Activated CD8-positive, alpha-beta T cell treated with anti-CD3 and anti-CD28 coated beads, Interleukin-2, amount 10 ng/mL, durations not matched to agents 7 days and 5 days (primary cell): ENCODE data around the gene DNAJB8. TPM values are rescaled to one million over a fixed set of nuclear protein-coding genes. Genes with fewer than 3 reads are reported as not detected.

Source experiments
- ATAC-seq: fragments of 150-1000 bp; cut with Tn5 transposase; one replicate; pipeline ENCODE4 v1.10.0; 2021; ENCODE audit warnings: moderate library complexity
- CTCF ChIA-PET: fragments of 350-600 bp; sonication (Branson Sonifier 250); formaldehyde crosslinking; loops from one replicate; lab custom pipeline; 2021; ENCODE audit warnings: antibody characterized with exemption; lab: Charles Lee
- POLR2A ChIA-PET: fragments of 350-600 bp; sonication (Branson Sonifier 250); formaldehyde crosslinking; loops from one replicate; lab custom pipeline; 2021; ENCODE audit warnings: antibody characterized with exemption; lab: Charles Lee
- DNase-seq: peaks from one replicate; pipeline ENCODE4 v3.0.0-alpha.2; 2020
- H3K27ac Mint-ChIP-seq: one replicate; pipeline ENCODE4 v1.8.0; 2021; ENCODE audit warnings: mild to moderate bottlenecking, mixed read lengths
- H3K27me3 Mint-ChIP-seq: one replicate; pipeline ENCODE4 v1.8.0; 2021; ENCODE audit warnings: low read depth, mixed read lengths
- H3K36me3 Mint-ChIP-seq: one replicate; pipeline ENCODE4 v1.8.0; 2021; ENCODE audit warnings: low read depth, mixed read lengths
- H3K4me1 Mint-ChIP-seq: one replicate; pipeline ENCODE4 v1.8.0; 2021; ENCODE audit warnings: low read depth, mixed read lengths
- H3K4me3 Mint-ChIP-seq: one replicate; pipeline ENCODE4 v1.8.0; 2021; ENCODE audit warnings: mild to moderate bottlenecking, mixed read lengths
- H3K9me3 Mint-ChIP-seq: one replicate; pipeline ENCODE4 v1.8.0; 2022; ENCODE audit warnings: mixed read lengths; ENCODE audit not compliant: insufficient read depth
- total RNA-seq, 2 experiments: library from RNA; stranded (reverse); gene quantifications; one replicate each; pipeline ENCODE4 v1.2.3, GENCODE V29; 2021

Gene DNAJB8
- total RNA-seq, 2 experiments from 2014 or later, result not detected

DNA sequence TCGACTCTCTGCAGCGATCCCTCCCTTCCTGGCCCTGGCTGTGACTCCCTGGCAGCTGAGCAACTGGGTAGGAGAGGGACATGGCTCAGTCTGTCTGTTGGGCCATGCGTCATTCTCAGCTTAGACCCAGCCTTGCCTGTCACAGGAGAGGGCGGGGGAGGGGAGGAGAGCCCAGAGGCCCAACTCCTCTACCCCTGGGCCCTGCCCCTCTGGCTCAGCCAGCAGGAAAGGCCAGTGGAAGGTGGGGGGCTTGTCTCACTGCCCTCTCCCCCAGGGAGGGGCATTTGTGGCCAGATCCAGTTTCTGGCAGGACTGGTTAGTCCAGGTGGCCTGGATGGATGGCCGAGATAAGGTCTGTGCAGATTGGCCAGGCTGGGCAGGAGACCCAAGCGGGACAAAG is 31.6 kb downstream of the DNAJB8 start:
- Mint-ChIP-seq H3K27ac (no peak overlapping the region), H3K27me3 (peaks cover 49% of the 10 kb centered on the region), H3K36me3 (no peaks in the 10 kb centered on the region), H3K4me1 (peaks cover 6% of the 10 kb centered on the region), H3K9me3 (no peaks in the 10 kb centered on the region), H3K4me3 (no peak overlapping the region)
- DNase-seq (no peak), ATAC-seq (no peak)
- ChIA-PET CTCF (no interaction called here), POLR2A (interaction anchor here (1.0 kb wide), 1 partner anchor 35 kb away, joined by 4 read pairs; no protein-coding TSS in a partner anchor)

DNA sequence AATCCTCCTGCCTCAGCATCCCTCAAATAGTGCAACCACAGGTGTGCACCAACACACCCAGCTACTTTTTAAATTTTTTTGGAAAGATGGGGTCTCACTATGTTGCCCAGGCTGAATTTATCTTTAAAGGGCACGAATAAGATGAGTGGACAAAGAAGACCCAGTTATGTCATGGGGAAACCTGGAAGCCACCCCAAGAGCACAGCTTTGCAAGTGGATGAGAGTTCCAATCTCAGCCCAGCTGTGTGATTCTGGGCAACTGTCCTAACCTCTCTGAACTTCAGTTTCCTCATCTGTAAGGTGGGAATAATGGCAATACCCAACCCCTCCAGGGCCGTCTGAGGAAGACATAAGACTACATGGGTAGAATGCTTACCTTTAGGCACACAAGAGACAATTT is 32.2 kb downstream of the DNAJB8 start:
- POLR2A ChIA-PET, result interaction anchor here (1.0 kb wide), 1 partner anchor 35 kb away, joined by 4 read pairs; no protein-coding TSS in a partner anchor
- H3K4me1 Mint-ChIP-seq, result peaks cover 6% of the 10 kb centered on the region
- no peaks in the 10 kb centered on the region for H3K36me3 Mint-ChIP-seq
- CTCF ChIA-PET, result no interaction called here
- DNase-seq (no peak), ATAC-seq (no peak)
- peaks cover 49% of the 10 kb centered on the region for H3K27me3 Mint-ChIP-seq
- H3K4me3 Mint-ChIP-seq, result no peak overlapping the region
- no peaks in the 10 kb centered on the region for H3K9me3 Mint-ChIP-seq
- H3K27ac Mint-ChIP-seq, result no peak overlapping the region

DNA sequence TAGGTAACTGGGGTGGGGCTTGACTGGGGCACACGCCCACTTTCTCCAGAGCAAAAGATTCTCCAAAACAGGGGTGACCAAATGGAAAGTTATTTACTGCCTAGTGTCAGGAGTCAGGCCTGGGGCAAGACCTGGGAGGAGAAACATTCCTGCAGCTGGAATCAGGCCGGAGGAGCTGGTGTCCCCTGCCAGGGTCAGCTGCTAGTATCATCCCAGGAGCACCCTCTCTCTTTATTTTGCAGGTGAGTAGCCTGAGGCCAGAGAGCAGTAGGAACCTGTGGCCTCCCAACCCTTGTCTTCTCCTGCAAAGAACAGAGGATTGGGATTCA is 32.9 kb downstream of the DNAJB8 start:
- ChIA-PET POLR2A (no interaction called here), CTCF (no interaction called here)
- DNase-seq (no peak), ATAC-seq (no peak)
- H3K4me3 Mint-ChIP-seq, result no peak overlapping the region
- no peak overlapping the region for H3K27ac Mint-ChIP-seq
- H3K36me3 Mint-ChIP-seq, result no peaks in the 10 kb centered on the region
- no peaks in the 10 kb centered on the region for H3K9me3 Mint-ChIP-seq
- peaks cover 6% of the 10 kb centered on the region for H3K4me1 Mint-ChIP-seq
- peaks cover 46% of the 10 kb centered on the region for H3K27me3 Mint-ChIP-seq

DNA sequence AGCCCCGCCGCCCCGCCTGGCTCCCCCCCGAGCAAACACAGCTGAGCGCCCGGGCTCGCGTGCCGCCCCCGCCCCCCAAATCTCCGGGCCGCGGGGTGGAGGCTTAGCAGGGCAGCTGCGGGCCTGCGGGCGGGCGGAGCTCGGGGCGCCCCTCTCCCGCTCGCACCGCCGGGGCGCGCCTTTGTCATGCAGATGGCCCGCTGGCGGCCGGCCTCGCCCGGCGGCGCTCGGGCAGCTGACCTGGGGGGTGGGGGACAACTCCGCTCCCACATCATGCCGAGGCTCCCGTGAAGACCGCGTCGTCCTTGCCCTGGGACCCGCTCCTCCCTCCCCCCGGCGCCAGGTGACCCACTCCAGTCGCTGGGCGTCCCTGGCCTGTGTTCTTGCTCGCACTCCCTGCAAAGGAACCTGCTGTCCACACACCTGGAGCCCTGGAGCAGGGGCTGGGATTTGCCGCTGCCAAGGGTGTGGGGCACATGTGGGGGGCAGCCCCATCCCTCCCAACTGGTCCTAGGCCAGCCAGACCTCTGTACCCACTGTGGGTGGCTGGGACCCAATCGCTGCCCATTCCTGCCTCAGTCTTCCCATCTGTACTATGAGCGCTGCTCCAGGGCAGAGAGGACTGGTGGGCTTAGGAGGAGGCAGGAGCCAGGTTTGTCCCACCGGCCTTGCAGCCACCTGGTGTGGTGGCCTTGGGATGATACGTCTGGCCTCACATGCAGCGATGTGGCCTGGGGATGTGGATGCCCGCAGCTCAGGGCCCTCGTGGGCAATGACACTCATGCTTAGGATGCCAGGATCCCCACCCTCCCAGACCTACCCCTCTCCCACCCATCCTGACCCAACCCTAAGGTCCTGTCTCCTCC is 33.5 kb downstream of the DNAJB8 start:
- Mint-ChIP-seq H3K4me3 (no peak overlapping the region), H3K36me3 (no peaks in the 10 kb centered on the region), H3K27me3 (peaks cover 46% of the 10 kb centered on the region), H3K9me3 (no peaks in the 10 kb centered on the region), H3K27ac (no peak overlapping the region), H3K4me1 (peaks cover 6% of the 10 kb centered on the region)
- DNase-seq (no peak), ATAC-seq (no peak)
- ChIA-PET CTCF (no interaction called here), POLR2A (no interaction called here)

DNA sequence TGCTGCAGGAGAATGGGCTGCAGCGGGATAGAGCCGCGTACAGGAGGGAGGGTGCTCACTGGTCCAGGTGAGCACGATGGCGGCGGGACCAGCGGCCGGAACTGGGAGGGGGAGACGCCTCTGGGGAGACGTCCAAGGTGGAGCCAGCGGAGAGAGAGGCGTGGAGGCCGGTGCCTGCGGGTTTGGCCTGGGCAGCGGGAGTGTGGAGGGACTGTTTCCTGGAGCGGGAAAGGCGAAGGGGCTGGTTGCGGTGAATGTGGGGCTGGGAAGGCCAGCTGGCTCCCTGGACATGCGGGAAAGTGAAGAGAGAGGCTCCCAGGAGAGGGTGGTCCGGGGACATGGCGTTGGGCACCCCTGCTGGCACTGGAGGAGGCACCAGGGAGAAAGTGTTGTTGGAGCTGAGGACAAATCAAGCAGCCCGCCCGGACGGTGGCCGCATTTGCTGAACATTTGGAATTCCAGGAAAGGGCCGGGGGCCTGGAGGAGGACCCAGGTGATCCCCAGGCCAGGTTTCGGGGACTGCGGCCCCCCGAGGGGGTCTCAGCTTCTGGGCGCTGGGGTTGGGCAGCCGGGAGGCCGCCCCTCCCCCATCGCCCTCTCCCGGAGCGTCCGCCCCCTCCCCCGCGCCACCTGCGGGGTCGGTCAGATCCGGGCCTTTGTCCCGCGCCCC is 34.3 kb downstream of the DNAJB8 start:
- ChIA-PET CTCF (no interaction called here), POLR2A (no interaction called here)
- DNase-seq, result no peak
- H3K4me1 Mint-ChIP-seq, result peaks cover 6% of the 10 kb centered on the region
- H3K9me3 Mint-ChIP-seq, result no peaks in the 10 kb centered on the region
- no peak for ATAC-seq
- H3K27ac Mint-ChIP-seq, result no peak overlapping the region
- H3K36me3 Mint-ChIP-seq, result no peaks in the 10 kb centered on the region
- H3K4me3 Mint-ChIP-seq, result no peak overlapping the region
- peaks cover 45% of the 10 kb centered on the region for H3K27me3 Mint-ChIP-seq

DNA sequence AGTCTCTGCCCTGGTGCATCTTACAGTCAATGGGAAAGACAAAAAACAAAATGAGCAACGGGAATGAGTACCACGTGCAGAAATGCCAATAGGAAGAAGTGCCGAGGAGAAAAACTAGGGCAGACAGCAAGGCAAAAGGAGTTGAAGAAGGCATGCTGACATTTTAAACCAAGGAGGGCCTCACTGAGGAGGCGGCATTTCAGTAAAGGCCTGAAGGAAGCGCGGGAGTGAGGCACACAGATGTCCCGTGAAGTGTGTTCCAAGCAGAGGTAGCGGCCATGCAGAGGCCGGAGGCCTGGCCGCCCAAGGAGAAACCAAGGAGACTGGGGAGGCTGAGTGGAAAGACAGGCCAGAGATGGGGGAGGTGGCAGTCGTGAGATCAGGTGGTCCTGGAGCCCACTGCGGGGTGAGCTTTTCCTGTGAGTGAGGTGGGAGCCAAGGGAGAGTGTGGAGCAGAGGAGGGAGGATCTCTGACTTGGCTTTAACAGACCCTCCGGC is 34.8 kb downstream of the DNAJB8 start:
- Mint-ChIP-seq H3K27me3 (peaks cover 44% of the 10 kb centered on the region), H3K4me3 (no peak overlapping the region), H3K4me1 (peaks cover 6% of the 10 kb centered on the region), H3K9me3 (no peaks in the 10 kb centered on the region), H3K36me3 (no peaks in the 10 kb centered on the region), H3K27ac (no peak overlapping the region)
- DNase-seq (no peak), ATAC-seq (no peak)
- ChIA-PET CTCF (no interaction called here), POLR2A (no interaction called here)

DNA sequence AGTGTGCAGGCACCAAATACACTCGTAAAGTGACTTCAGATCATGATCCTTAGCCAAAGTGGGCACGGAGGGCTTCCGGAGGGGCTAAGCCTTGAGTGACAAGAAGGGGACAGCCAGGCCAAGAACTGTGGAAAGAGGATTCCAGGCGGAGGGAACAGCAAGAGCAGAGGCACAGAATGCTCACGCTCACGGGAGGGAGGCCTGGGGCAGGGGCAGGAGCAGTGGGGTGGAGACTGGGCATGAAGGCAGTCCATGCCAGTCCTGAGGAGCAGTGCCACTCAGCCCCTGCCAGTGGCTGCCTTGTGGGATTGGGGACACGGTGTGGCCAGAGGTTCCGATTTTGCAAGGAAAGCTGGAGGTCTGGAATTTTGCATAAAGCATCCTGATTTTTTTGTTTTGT is 36.0 kb downstream of the DNAJB8 start:
- H3K9me3 Mint-ChIP-seq, result no peaks in the 10 kb centered on the region
- H3K27me3 Mint-ChIP-seq, result peaks cover 38% of the 10 kb centered on the region
- POLR2A ChIA-PET, result no interaction called here

DNA sequence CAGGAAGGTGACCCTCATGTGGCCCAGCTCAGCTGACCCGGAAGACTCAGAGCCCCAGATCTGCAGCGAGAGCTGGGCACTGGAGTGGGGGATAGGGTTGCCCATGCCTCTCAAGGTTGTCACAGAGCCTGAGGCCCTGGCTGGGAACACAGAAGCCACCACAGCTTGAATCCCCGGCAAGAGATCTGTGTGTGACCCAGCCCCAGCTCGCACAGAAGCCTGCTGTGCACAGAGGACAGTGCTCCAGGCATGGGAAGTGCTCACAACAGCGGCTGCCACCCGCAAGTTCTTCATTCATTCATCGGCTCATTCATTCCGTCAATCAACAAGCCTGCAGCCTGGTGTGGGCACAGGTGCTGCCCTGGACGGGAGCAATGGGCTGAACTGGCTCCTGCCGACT is 36.4 kb downstream of the DNAJB8 start:
- Mint-ChIP-seq H3K9me3 (no peaks in the 10 kb centered on the region), H3K36me3 (no peaks in the 10 kb centered on the region), H3K4me3 (no peak overlapping the region), H3K4me1 (peaks cover 6% of the 10 kb centered on the region), H3K27me3 (peaks cover 38% of the 10 kb centered on the region), H3K27ac (no peak overlapping the region)
- no peak for DNase-seq
- CTCF ChIA-PET, result no interaction called here
- POLR2A ChIA-PET, result no interaction called here
- no peak for ATAC-seq

More for the DNA sequence above, 36.0 kb downstream of the DNAJB8 start:
- DNase-seq (no peak), ATAC-seq (no peak)
- Mint-ChIP-seq H3K4me3 (no peak overlapping the region), H3K36me3 (no peaks in the 10 kb centered on the region), H3K27ac (no peak overlapping the region), H3K4me1 (peaks cover 6% of the 10 kb centered on the region)
- CTCF ChIA-PET, result interaction anchor here (0.8 kb wide), 1 partner anchor 152 kb away, joined by 3 read pairs; no protein-coding TSS in a partner anchor

DNA sequence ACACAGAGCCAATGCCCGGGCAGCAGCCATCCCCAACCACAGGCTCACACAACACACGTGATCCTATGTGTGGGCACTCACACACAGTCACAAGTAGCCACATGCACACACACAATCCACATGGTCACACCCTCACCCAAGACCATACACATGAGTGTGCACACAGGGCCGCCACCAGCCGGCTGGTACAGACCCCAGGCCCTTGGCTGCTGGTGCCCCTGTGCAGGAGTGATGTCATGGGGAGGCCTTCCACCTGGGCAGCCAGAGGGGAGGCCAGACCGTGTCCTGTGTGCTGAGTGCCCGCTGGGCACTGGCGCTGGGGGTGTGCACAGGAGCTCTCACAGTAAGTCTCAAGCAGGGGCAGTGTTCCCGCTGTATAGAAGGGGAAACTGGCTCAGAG is 36.9 kb downstream of the DNAJB8 start:
- H3K27ac Mint-ChIP-seq, result no peak overlapping the region
- ChIA-PET POLR2A (no interaction called here), CTCF (no interaction called here)
- H3K4me1 Mint-ChIP-seq, result peaks cover 6% of the 10 kb centered on the region
- DNase-seq (no peak), ATAC-seq (no peak)
- no peaks in the 10 kb centered on the region for H3K36me3 Mint-ChIP-seq
- no peak overlapping the region for H3K4me3 Mint-ChIP-seq
- H3K27me3 Mint-ChIP-seq, result peaks cover 38% of the 10 kb centered on the region
- H3K9me3 Mint-ChIP-seq, result no peaks in the 10 kb centered on the region

DNA sequence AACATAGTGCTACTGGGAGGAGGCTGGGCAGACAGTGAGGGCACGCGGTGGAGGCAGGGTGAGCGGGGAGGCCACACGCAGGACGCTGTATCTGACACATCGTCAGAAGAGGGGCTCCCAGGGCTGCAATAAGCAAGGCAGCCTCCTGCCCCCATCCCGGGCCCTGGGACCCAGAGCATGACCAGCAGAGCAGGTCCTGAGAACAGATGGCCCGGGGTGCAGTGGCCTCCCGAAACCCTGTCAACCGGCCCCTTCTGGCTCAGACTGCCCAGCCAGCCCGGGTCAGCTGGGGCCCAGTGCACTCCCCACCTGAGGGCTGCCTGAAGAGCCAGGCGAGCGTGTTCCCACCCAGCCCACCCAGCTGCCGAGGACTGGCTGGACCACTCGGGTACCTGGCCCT is 37.4 kb downstream of the DNAJB8 start:
- CTCF ChIA-PET, result interaction anchor here (4.7 kb wide), 2 partner anchors 62 to 69 kb away, joined by 27 to 45 read pairs; partner anchors contain the start of gene GATA2

DNA sequence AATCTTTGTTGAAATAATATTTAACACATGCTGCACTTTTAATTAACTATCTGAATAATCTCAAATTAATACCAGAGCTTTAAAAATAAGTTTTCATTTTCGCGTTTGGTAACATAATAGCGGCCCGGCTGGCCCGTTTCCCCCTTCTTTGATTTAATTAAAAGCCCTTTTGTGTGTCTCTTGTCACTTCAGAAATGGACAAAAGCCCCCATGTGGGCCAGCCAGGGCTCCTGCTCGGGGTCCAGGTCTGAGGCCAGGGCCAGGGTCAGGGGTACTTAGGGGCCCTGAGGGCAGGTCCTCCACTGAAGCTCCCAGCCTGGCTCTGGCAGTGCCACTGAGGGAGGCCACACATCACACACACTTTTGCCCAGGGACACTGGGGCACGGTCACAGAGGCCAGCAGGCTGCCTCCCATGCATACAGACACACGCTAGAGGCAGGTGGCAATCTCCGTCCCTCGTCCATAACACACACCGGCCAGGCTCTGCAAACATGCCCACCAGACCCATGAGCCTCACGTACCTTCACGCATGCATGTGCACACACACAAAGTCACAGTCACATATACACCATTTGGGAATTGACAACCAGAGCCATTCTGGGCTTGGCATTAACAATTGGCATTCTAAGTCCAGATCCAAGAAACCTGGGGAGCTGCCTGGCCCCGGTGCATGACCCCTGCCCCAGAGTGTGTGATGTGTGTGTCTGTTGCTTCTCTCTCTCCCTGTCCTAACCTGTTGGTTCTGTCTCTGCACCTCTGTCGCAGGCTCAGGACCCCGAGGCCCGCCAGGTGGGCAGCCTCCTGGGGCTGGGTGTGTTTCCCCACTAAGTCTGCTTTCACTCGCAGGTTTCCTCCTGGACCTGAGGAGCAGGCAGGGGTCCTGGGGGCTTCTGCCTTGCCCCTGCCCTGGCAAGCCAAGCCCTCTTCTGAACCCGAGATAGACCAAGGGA is 38.5 kb downstream of the DNAJB8 start:
- no peak for DNase-seq
- Mint-ChIP-seq H3K9me3 (no peaks in the 10 kb centered on the region), H3K4me1 (peaks cover 6% of the 10 kb centered on the region), H3K36me3 (no peaks in the 10 kb centered on the region), H3K27me3 (peaks cover 28% of the 10 kb centered on the region), H3K4me3 (no peak overlapping the region), H3K27ac (no peak overlapping the region)
- ChIA-PET POLR2A (no interaction called here), CTCF (interaction anchor here (1.1 to 4.7 kb wide), 6 partner anchors 23 to 180 kb away, joined by 3 to 45 read pairs (median 16); partner anchors contain the start of gene GATA2)
- no peak for ATAC-seq

More for the DNA sequence above, 37.4 kb downstream of the DNAJB8 start:
- H3K9me3 Mint-ChIP-seq, result no peaks in the 10 kb centered on the region
- no peak overlapping the region for H3K27ac Mint-ChIP-seq
- H3K4me3 Mint-ChIP-seq, result no peak overlapping the region
- ATAC-seq, result no peak
- no peak for DNase-seq
- no peaks in the 10 kb centered on the region for H3K36me3 Mint-ChIP-seq
- POLR2A ChIA-PET, result no interaction called here
- peaks cover 6% of the 10 kb centered on the region for H3K4me1 Mint-ChIP-seq
- H3K27me3 Mint-ChIP-seq, result peaks cover 38% of the 10 kb centered on the region
